Middle frontal gyrus (tissue), 1 donor: Measurements from ENCODE around the gene RAI1.
"Not testable (repeated sequence)": the region's sequence is repeated elsewhere in the genome, so short reads cannot be mapped to it uniquely, and the experiment has no call there.

Source experiments
- DNase-seq: peaks from one replicate; pipeline ENCODE4 v3.0.0-alpha.2; 2015; ENCODE audit warnings: low spot score; ENCODE audit errors: extremely low spot score

Gene RAI1

DNA sequence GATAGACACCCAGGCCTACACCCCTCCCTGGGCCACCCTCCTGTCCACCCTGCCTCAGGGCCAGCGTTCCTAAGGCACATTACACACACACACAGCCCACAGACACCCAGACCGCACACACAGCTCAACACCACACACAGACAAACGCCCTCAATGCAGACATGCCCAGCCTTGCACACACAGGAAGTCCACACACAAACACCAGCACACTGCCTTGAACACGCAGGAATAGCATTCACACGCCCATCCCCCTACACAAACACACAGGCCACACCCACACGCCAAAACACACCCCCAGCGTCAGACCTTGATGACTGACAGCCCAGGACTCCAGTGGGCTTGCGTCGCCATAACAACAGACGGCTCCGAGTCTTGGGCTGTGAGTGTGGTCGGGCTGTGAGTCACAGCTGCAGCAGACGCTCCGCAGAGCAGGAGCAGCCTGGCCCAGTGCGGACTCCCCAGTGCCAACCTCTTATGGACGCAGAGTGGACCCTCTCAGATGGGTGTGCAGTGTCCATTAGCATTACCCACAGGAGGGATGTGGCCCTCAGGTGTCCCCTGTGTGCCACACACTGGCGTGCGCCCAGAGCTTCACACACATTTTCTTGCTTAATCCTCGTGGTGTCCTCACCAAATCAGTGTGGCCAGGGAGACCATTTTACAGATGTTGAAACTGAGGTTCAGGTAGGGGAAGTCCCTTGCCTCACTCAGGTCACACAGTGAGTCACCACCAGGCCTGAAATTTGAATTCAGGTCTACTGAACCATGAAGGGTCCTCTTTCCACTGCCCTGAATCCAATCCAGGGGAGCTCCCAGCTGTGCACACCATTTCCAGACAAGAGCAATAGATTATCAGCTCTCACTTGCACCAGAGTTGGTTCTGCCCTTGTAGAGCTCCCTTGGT lies 17.8 kb upstream of the RAI1 start:
- DNase-seq: peak; percentile 27

DNA sequence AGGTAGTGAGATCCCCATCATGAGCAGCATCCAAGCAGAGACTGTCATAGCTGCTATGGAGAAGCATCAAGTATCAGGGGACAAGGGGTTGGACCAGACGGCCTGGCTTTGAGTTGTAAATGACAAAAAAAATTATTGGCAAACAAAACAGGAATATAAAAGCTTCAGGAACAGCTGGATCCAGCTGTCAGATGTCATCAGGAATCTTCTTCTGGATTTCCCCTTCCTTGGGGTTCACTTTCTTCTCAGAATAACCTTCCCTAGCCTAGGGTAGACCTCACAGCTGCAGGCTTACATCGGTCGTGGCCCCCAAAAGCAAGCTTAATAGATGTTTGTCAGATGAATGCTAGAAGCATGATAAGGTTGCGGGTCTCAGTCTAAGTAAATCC lies 17.2 kb upstream of the RAI1 start:
- DNase-seq: no peak

DNA sequence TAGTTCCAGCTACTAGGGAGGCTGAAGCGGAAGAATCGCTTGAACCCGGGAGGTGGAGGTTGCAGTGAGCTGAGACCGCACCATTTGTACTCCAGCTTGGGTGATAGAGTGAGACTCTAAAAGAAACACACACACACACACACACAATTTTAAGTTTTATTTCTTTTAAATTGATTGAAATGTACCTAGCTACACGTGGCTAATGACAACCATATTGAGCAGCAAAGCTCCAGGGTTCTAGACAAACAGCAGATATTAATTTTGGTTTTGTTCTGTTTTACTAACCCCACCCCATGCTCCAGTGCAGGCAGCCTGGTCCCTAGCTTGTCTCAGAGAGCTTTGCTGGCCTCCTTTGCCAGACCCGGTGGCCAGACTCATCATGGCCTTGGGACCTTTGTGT lies 16.0 kb upstream of the RAI1 start:
- DNase-seq: no peak

DNA sequence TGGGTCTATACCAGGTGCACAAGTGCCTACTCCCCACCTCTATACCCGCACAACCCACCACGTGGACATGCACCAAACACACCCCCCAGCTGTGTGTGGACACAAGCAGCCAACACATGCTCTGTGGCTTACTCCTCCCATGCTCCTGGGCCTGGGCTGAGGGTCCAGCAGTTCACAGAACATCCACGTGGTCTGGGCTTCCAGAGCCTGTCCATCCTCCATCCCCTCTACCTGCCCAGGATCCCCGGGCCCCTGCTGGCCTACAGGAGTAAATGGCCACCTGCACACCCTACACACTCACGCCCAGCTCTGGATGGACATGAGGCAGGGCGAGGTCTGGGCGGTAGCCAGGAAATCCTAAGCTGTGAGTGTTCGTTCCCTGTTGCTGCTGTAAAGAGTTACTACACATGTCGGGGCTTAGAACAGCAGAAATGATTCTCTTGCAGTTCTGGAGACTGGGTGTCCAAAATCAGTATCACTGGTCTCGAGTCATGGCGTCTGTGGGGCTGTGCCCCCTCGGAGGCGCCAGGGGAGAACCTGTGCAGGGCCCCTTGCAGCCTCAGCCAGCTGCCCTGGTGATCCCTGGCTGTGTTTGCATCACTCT lies 15.0 kb upstream of the RAI1 start:
- no peak for DNase-seq

DNA sequence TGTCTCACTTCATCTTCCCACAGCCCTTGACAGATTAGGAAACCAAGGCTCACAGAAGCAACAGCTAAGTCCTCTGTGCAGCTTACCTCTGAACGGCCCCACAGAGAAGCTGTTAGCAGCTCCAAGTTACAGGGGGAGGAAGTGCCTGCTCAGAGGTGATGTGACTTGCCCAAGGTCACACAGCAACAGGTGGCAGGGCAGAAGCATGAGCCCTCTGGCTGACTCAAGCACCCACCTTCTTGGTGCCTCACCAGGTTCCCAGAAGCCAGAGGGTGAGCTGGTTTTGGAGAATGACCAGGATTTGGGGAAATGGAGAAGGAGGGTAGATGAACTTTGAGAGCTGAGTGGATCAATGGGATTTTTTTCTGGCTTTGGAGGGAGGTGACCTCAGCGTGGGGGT lies 14.0 kb upstream of the RAI1 start:
- no peak for DNase-seq

DNA sequence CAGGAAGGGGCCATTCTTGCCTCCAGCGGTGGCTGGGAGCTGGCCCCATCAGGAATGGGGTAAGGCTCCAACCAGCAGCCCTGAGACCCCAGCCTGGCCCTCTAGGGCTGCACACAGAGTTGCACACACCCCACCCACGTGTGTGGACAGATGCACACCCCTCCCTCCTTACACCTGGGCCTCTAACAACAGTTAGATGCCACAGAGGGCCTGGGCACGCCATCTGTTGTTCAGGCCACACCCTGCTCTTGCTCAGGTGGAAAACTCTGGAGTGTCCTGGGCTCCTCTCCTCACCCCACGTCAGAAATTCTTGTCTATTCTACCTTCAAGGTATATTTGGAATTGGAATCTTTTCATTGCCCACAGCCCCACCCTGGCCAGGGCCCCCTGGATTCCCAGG lies 13.3 kb upstream of the RAI1 start:
- no peak for DNase-seq

DNA sequence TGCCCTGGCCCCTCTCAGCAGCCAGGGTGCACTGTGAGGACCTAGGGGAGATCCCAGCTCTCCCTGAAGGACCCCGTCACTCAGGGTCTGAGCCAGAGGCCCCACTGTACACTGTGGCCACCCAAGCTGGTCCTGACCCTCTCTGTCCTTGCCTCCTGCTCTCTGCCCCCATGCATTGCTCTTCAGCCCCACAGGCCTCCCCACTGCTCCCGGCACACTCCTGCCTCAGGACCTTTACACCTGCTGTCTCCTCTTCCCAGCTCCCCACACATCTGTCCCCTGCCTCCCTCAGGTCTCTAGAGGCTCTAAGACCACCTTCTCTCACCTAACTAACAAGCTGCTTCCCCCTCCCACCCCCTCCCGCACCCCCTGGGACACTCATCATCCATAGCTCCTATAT lies 12.9 kb upstream of the RAI1 start:
- DNase-seq: no peak

DNA sequence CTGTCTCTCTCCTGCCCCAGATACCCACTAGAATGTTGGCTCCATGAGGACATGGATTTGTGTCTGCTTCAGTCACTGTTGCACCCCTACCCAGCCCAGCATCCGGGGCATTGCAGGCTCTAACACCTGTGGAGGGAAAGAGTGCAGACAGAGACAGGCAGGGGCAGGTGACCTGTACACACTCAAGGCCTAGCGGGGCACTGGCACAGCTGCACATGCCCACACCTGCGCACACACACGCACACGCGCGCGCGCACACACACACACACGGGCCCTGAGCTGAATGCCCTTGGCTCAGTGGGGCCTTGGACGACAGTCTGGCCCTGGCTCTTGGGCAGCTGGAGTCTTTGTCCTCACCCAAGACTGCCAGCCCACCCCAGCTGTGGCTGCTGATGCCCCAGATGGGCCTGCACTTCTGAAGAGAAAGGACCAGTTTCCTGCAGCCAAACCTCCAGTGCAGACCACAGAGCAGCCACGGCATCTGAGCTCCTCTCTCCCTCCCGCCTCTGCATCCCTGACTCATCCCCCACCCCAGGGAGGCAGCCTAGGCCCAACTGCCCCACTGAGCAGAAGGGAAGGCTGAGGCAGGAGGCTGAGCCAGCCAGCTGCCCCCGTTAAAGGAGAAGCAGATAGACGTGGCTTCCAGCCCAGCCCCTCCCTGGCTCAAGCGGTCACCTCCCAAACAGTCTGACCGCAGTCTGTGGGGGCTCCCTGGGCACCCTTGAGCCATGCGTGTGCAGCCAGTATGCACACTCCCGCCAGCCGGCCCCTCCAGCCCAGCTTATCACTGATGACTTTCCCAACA lies 12.3 kb upstream of the RAI1 start:
- DNase-seq: no peak

DNA sequence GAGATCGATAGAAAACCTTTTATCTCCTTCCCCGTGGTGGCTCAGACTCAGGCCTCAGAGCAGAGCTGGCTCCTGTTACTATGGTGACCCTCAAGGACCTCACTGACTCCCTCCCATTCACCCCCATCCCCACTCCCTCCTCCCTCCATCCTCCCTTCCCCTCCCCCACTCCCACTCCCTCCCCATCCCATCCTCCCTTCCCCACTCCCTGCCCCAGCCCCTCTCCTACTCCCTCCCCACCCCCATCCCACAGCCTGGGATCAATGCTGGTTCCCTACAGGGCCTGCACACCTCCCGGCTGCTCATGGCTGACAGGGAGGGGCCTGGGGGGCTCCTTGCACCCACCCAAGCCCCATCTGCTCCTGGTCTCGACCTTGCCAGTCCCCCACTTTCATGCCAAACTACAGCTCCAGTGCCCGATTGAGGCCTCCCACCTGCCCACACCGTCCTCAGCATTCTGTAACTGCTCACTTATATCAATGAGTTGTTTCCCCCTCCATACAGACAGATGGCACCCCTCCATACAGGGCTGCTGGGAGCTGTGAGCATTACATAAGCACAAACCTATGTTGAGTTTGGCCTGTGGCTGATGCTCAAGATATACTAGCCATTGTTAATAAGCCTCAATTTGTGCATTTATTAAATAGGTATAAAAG lies 11.6 kb upstream of the RAI1 start:
- DNase-seq: no peak

DNA sequence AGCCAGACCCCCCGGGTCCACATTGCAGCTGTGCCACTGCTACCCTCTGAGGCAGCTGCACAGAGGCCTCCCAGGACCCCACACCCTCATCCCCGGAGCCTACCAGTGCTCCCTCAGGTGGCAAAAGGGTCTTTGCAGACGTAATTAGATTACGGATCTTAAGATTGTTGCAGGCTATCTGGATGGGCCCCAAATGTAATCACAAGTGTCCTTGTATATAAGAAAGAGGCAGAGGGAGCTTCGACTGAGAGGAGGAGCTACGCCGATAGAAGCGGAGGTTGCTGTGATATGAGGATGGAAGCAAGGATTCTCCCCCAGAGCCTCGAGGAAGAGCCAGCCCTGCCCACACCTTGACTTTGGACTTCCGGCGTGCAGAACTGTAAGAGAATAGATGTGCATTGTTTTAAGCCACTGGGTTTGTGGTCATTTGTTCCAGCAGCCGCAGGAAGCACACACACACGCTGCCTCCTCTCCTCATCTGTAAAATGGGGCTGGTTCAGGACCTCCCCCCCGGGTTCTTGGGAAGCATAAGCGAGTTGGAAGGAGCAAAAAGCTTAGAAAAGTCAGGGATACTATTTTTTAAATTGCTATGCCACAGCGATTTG lies 10.5 kb upstream of the RAI1 start:
- no peak for DNase-seq

DNA sequence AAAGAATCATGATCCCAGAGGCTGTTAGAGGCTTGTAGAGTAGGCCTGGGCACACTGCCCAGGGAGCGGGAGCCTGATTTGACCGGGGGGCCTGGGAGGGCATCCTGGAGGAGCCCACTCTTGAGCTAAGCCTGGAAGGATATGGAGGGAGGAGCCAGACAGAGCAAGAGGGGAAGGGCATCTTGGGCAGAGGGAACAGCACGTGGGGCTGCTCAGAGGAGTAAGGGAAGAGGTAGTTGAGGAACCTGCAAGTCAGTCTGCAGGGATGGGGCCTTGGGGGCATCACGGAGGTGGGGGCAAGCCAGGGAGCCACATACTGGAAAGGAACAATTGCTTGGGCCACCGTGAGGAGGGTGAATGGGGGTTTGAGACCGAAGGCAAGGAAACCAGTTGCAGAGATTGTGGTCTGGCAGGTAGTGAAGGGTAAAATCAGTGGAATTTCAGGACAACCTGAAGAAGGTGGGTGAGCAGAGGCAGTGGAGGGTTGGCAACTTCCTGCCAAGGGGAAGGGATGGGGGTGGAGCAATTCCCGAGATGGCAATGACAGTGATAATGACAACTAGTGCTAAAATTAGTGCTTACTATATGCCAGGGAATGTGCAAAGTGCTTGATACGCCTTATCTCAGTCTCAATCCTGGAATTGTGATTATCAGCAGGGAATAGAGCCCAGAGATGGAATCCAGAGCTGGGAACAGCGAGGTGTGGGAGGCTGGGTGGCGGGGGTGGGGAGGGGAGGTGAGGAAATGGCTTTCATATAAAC lies 9.7 kb upstream of the RAI1 start:
- DNase-seq: no peak

DNA sequence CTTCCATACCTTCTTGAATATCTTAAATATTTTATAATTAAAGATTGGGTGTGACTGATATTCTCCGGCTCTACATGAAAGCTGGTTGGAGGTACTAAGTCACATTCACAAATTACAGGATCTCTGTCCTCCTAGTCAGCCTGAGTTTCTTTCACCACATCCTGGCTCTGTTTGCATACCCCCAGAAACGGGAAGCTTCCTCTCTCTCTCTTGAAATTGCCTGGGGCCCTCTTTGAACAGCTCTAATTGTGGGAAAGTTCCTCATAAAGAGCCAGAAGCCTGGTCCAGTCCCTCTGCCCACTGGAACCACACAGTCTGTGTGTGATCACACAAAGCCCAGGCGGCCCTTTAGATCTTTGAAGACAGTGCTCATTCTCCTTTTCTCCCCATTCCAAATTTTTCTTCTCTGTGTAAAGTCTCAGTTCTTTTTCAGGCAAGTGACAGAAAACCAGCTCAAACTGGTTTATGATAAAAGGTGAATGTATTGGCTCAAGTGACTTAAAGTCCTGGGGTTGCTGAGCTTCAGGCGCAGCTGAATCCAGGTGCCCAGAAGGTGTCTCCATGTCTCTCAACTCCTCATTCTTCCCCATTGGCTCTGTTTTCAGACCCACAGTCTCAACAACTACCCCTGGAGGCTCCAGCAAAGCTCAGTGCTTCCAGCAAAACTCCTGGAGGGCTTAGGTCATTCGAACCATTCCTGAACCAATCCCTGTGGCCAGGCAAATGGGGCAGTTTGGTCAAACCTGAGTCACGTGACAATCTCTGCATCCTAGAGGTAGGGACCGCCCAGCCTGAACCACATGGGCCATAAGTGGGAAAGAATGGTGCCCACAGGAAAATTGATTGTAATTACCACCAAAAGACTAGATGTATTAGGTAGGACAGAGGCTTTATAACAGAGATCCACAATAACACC lies 8.5 kb upstream of the RAI1 start:
- no peak for DNase-seq

DNA sequence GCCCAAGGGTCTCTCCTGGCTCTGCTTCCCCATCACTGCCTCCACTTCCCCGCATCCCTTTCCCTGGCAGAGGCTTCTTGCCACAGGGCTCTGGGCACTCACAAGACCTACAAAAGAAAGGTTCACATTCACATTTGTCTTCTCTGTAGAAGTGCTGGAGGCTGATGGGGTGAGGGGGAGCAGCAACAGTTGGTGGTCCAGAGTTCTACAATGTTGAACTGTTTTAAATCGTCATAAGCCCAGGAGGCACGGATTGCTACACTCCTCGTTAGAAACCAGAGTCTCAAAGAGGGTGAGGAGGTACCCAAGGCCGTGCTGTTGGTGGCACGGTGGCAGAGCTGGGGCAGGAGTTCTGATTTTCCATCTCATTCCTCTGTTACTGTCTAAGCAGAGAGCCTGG lies 5.8 kb upstream of the RAI1 start:
- no peak for DNase-seq

DNA sequence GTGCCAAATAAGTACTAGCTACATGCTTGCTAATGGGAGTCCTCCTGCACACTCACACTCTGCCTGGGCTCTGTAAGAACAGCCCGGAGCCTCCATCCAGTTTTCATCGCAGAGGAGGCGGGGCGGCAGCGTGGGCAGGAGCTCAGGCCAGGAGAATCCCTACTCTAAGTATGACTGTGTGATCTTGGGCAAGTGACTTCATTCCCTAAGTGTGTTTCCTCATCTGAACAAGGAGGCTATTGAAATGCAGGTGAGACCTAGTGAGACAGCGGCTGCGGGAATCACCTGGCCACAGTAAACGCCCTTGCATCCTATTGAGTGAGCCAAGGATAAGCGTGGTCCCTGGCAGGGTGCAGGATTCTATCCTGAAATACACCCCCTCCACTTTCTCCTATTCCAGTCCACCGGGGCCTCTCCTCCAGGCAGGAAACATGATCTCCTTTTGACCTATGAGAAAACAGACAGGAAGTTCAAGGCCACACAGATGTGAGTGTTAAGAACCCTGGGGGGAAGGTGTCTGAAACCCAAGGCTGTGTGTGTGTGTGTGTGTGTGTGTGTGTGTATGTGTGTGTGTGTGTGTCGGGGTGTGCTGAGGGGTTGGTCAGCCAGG lies 5.2 kb upstream of the RAI1 start:
- DNase-seq: no peak

DNA sequence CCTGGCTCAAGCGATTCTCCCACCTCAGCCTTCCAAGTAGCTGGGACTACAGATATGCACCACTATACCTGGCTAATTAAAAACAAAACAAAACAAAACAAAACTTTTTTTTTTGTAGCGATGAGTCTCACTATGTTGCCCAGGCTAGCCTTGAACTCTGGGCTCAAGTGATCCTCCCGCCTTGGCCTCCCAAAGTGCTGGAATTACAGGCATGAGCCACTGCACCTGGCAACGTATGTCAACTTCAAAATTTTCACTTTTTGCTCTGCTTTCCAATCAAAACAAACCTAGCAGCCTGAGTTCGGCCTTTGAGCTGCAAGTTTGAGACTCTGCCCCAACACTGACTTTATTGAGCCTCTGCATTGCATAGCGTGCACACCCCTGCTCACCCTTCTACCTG lies 4.5 kb upstream of the RAI1 start:
- no peak for DNase-seq

DNA sequence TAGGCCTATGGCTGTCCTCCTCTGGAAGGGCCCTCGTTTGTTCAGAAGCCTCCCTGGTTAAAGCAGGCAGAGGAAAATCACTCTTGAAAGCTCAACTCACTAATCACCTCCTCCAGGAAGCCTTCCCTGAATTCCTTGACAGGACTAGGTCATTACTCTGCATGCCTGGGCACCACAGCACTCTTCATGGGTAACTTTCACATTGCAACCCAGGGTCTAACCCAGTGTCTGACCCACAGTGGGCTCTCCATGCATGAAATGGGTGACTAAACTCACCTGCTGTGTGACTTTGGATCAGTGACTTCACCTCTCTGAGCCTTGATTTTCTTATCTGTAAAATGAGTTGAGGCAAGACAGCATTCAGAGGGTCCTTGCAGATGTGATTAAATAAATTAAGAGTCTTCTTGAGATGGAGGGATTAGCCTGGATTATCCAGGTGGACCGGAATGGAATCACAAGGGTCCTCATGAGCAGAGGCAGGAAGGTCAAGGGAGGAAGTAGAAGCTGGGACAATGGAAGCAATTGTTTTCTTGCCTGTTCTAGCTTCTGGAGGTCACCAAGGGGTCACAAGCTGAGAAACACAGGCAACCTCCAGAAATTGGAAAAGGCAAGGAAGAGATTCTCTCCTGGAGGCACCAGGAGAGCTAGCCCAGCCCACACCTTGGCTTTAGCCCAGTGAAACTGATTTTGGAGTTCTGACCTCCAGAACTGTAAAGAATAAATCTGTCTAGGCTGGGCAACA lies 3.8 kb upstream of the RAI1 start:
- DNase-seq: no peak

DNA sequence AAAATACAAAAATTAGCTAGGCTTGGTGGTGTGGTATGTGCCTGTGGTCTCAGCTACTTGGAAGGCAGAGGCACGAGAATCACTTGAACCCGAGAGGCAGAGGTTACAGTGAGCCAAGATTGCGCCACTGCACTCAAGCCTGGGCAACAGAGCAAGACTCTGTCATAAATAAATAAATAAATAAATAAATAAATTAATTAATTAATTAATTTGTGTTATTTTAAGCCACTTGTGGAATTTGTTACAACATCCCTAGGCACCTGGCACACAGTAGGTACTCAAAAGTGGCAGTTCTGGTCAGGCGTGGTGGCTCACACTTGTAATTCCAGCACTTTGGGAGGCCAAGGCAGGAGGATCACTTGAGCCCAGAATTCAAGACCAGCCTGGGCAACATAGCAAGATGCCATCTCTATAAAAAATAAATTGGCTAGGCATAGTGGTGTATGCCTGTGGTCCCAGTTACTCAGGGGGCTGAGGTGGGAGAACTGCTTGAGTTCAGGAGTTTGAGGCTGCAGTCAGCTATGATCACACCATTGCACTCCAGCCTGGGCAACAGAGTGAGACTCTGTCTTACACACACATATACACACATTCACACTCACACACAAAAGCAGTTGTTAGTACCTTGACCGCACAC lies 3.1 kb upstream of the RAI1 start:
- not testable (repeated sequence) for DNase-seq

DNA sequence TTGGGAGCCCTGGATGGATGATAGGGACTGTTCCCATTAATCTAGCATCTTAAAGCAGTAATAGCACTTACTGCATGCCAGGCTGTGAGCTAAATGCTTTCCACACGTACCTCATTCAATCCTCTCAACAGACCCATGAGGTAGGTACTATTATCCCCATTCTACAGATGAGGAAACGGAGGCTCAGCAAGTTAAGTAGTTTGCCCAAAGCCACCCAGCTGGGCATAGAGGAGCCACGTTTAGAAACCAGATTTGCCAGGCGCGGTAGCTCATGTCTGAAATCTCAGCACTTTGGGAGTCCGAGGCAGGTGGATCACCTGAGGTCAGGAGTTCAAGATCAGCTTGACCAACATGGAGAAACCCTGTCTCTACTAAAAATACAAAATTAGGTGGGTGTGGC lies 2.0 kb upstream of the RAI1 start:
- DNase-seq: no peak
